HG02885 (cell line): ENCODE data around the gene INTS15.

Experiments used
- ATAC-seq: cut with Tn5 transposase; IDR thresholded peaks from one replicate; pipeline ENCODE4 v1.9.1; 2021; ENCODE audit warnings: mild to moderate bottlenecking; ENCODE audit not compliant: unreplicated experiment, poor library complexity

The INTS15 gene

GRCh38 chr7:6589829-6590644, at the start of gene INTS15:
TSS of gene INTS15 (plus strand) at chr7:6590021. CDS start at chr7:6590284, 263 bp downstream.
- peak; percentile 89 for ATAC-seq

DNA sequence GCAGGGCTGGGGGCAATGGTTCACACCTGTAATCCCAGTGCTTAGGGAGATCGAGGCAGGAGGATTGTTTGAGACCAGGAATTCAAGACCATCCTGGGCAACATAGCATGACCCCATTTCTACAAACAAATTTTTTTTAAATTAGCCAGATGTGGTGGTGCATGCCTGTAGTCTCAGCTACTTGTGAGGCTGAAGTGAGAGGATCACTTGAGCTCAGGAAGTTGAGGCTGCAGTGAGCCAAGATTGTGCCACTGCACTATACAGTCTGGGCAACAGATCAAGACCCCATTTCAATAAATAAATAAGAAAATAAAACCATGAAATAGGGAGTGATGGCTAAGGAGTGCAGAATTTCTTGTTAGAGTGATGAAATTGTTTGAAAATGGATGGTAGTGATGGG, 47.5 kb upstream of the INTS15 start:
- ATAC-seq = no peak

DNA sequence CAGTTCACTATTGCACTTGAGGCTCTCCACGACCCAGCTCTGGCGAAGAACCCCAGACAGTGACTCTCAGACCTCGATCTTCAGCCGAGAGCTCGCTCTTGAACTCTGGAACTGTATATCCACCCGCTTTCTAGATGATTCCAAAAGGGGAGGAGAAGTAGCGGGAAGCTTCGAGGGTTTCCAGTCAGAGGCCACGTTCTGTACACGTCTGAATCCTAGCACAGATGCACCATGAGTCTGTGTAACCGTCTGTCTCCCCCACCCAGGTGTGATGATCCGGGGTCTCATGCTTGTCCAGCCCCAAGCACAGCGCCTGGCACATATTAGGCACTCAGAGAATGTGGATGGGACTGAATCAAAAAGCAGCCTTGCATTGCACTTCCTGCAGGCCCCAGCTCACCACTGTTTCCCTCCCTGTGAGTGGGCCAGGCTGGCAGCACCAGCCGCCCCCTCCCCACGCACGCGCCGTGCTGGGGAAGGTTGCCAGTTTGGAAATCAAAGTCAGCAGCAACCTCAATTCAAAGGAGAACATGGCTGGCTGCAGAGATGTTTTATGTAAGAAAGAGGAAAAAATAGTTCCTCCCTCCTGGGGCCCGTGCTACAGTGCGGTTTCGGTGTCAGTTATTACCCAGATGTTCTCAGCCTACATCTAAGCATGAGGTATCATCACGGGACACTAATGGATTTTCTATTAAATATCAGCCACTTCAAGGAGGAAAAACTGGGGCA, 44.3 kb upstream of the INTS15 start:
- peak; percentile 75 for ATAC-seq

- no peak for ATAC-seq
Observed at GRCh38 chr7:6546498-6547251, 43.1 kb upstream of the INTS15 start.

GRCh38 chr7:6547400-6547799, 42.4 kb upstream of the INTS15 start:
- no peak for ATAC-seq

GRCh38 chr7:6551016-6551511, 38.8 kb upstream of the INTS15 start, which contains the start of gene GRID2IP:
TSS of gene GRID2IP (minus strand) at chr7:6551461. CDS start at chr7:6551436, 25 bp downstream.
- ATAC-seq = no peak

DNA sequence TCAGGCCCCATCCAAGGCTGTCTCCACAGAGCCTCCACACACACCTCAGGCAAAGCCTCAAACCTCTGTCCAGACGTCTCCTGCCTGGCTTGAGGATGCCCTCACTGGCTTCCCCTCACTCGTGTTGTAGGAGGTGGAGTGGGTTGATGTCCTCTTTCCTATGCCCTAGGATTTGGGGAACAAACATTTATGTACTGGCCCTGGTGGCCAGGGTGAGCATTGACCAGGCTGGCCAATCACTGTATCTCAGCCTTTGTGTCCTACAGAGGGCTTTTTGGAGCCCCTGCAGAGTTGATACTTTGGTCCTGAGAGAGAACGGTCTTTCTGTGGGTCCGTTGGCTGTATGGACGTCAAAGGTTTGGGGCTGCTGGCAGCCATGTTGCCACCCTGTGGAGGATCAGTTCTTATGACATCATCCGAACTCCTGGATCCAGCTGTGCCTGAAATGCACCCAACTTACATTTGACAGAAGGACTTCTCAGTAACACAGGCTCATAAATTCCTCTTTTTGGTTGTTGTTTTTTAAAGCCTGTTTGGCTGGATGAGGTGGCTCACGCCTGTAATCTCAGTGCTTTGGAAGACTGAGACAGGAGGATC, 36.3 kb upstream of the INTS15 start:
- no peak for ATAC-seq

DNA sequence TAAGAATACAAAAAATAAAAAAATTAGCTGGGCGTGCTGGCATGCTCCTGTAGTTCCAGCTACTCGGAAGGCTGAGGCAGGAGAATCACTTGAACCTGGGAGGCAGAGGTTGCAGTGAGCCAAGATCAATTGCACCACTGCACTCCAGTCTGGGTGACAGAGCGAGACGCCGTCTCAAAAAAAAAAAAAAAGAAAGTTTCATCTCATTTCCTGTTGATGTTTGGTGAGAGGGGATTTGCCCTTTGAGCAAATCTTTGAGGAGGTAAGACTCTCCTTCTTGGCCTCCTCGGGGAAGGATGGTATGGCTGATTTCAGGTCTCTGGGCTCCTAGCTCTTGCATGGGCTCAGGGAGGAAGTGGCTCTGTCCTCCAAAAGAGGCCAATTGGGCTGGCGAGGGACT, 35.0 kb upstream of the INTS15 start:
- ATAC-seq = no peak

- no peak for ATAC-seq
Observed at GRCh38 chr7:6556196-6556595, 33.6 kb upstream of the INTS15 start.

DNA sequence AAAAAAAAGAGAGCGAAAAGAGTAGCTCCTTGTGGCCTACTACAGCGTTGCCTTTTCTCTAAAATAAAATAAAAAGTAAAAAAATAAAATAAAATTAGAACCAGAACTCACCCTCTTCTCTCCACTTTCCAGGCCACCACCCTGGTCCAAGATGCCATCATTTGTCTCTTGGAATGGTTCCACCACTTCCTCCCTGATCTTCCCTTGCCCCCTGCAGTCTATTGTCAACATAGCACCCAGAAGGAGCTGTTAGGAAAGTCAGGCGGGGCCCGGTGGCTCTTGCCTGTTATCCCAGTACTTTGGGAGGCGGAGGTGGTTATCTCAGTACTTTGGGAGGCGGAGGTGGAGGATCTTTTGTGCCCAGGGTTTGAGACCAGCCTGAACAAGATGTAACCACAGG, 31.0 kb upstream of the INTS15 start:
- ATAC-seq = no peak

GRCh38 chr7:6559896-6560295, 29.9 kb upstream of the INTS15 start:
- ATAC-seq = no peak

DNA sequence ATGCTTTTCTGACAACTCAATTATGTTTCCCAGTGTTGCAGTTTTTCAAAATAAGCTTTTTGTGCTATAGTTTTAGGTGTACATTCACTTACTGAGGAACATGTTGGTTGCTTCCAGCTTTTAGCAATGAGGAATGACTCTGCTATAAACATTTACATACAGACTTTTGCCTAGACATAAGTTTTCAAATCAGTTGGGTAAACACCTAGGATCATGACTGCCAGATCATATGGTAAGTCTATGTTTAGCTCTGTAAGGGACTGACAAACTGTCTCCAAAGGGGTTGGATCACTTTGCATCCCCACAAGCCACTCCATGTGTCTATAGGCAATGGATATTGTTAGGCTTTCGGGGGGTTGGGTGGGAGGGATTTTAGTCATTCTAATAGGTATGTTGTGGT, 27.7 kb upstream of the INTS15 start:
- no peak for ATAC-seq

- no peak for ATAC-seq
Observed at GRCh38 chr7:6563936-6564770, 25.7 kb upstream of the INTS15 start.

GRCh38 chr7:6565655-6566054, 24.2 kb upstream of the INTS15 start:
- no peak for ATAC-seq

DNA sequence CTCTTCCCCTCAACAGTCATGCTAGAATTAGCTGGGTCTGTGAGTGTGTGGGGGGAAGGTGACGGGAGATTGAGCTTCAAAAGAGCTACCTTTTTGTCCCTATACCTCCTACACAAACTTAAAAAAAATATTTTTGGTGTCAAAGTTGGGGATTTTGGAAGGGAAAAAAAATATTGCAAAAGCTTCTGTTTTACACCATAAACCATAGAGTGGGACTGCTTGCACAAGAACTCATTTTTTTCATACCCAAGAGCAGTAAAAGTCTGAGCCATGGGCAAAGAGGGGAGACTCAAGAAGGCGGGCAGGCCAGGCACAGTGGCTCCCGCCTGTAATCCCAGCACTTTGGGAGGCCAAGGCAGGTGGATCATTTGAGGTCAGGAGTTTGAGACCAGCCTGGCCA, 21.9 kb upstream of the INTS15 start:
- no peak for ATAC-seq

DNA sequence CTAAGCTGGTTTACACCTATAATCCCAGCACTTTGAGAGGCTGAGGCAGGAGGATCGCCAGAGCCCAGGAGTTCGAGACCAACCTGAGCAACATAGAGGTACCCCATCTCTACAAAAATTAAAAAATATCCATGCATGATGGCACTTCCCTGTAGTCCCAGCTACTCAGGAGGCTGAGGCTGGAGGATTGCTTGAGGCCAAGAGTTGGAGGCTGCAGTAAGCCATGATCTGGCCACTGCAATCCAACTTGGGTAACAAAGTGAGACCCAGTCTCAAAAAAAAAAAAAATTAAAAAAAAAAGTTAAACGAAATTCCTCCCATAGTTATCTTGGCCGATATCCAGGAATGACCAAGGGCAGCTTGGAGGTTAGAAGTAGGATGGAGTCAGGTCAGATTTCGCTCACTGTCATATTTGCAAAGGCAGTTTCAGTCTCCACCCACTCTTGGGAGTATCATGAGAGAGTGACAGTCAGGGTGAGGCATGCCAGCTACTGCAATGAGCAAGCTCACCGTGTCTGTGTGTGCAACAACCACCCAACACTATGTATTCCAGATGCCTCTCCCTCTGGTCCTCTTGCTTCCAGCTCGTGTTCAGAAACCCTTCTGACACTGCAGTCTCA, 18.6 kb upstream of the INTS15 start:
- ATAC-seq = peak; percentile 61

DNA sequence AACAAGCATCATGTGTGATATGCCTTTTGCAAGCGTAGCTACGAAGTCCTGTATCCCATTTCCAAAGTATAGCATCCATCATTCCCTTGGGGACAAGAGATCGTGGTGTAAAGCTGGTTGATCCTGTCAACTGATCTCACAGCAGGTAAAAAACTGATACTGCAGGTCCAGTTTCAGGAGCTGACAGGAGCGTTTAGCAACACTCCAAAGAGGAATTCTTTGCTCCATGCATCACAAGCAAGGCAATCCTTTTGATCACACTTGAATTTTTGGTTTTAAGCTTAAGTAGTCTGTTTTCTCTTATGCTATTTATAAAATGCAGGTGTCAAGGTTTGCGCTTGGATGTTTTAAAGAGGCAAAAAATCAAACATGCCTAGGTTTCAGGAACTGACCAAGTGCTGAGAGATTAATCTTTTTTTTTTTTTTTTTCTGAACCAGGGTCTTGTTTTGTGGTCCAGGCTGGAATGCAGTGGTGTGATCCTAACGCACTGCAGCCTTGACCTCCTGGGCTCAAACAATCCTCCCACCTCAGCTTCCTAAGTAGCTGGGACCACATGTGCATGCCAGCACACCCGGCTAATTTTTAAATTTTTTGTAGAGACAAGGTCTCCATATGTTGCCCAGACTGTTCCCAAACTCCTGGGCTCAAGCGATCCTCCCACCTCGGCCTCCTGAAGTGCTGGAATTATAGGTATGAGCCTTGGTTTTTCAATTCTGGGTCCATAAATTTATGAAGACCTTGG, 14.4 kb upstream of the INTS15 start:
- ATAC-seq = no peak
